GM18498 (cell line): ENCODE measurements around the gene PPP1R9B.

Experiments used
- ATAC-seq: cut with Tn5 transposase; IDR thresholded peaks from one replicate; pipeline ENCODE4 v1.9.1; 2021; ENCODE audit warnings: mild to moderate bottlenecking, moderate library complexity; ENCODE audit not compliant: unreplicated experiment

Gene PPP1R9B

GRCh38 chr17:50094753-50095619 lies 55.5 kb downstream of the PPP1R9B start, which contains the start of gene PDK2:
Gene PDK2, plus strand, starts transcription at chr17:50095351. Its CDS starts 85 bp downstream, at chr17:50095436.
- ATAC-seq, result peak; percentile 91

GRCh38 chr17:50094243-50094752 lies 56.2 kb downstream of the PPP1R9B start:
- peak; percentile 41 for ATAC-seq

- ATAC-seq, result no peak
These were observed 56.7 kb downstream of the PPP1R9B start for GRCh38 chr17:50093807-50094206.

GRCh38 chr17:50093246-50093645 lies 57.2 kb downstream of the PPP1R9B start:
- ATAC-seq, result no peak

GRCh38 chr17:50091918-50092285 lies 58.6 kb downstream of the PPP1R9B start:
- ATAC-seq, result no peak

- ATAC-seq, result no peak
These were observed 59.2 kb downstream of the PPP1R9B start for GRCh38 chr17:50090971-50091917.

GRCh38 chr17:50090071-50090470 lies 60.4 kb downstream of the PPP1R9B start:
- ATAC-seq, result no peak

- ATAC-seq, result no peak
These were observed 61.3 kb downstream of the PPP1R9B start for GRCh38 chr17:50088952-50089825.

- ATAC-seq, result no peak
These were observed 62.5 kb downstream of the PPP1R9B start for GRCh38 chr17:50087912-50088405.

GRCh38 chr17:50087246-50087911 lies 63.1 kb downstream of the PPP1R9B start:
- peak; percentile 67 for ATAC-seq
